ENCODE results near the gene NEUROG3.
"Not testable (repeated sequence)": the region's sequence is repeated elsewhere in the genome, so short reads cannot be mapped to it uniquely, and the experiment has no call there.

The NEUROG3 gene

GRCh38 chr10:69538461-69538860 is 34.8 kb downstream of the NEUROG3 start:
- no peak overlapping the region for H3K4me3 ChIP-seq (replicated peaks in 1 of 2; ENCODE audit: low read depth in 2 of 2, low read length in 2 of 2)
- no peak for TF ChIP-seq CTCF (IDR thresholded peaks at IDR 0.05; ENCODE audit: low read depth, low read length)
- DNase-seq (ENCODE audit: low read depth in 2 of 2): no peak

- TF ChIP-seq CTCF (IDR thresholded peaks at IDR 0.05; ENCODE audit: low read depth, low read length): no peak
These were observed 35.8 kb downstream of the NEUROG3 start for GRCh38 chr10:69537449-69537848.

GRCh38 chr10:69536521-69536920 is 36.7 kb downstream of the NEUROG3 start:
- not testable (repeated sequence) for H3K4me3 ChIP-seq (replicated peaks in 1 of 2; ENCODE audit: low read depth in 2 of 2, low read length in 2 of 2); DNase-seq (ENCODE audit: low read depth in 2 of 2)

More at GRCh38 chr10:69537449-69537848, 35.8 kb downstream of the NEUROG3 start:
- no peak overlapping the region for H3K4me3 ChIP-seq (replicated peaks in 1 of 2; ENCODE audit: low read depth in 2 of 2, low read length in 2 of 2)
- DNase-seq (ENCODE audit: low read depth in 2 of 2): no peak

- H3K4me3 ChIP-seq (replicated peaks in 1 of 2; ENCODE audit: low read depth in 2 of 2, low read length in 2 of 2): no peak overlapping the region
- no peak for DNase-seq (ENCODE audit: low read depth in 2 of 2)
- no peak for TF ChIP-seq CTCF (IDR thresholded peaks at IDR 0.05; ENCODE audit: low read depth, low read length)
These were observed 39.6 kb downstream of the NEUROG3 start for GRCh38 chr10:69533658-69534057.

- no peak for TF ChIP-seq CTCF (IDR thresholded peaks at IDR 0.05; ENCODE audit: low read depth, low read length)
- no peak for DNase-seq (ENCODE audit: low read depth in 2 of 2)
- H3K4me3 ChIP-seq (replicated peaks in 1 of 2; ENCODE audit: low read depth in 2 of 2, low read length in 2 of 2): no peak overlapping the region
These were observed 45.3 kb downstream of the NEUROG3 start for GRCh38 chr10:69527961-69528360.
